B cell (primary cell): Measurements from ENCODE around the gene C17orf50. TPM values are rescaled to one million over a fixed set of nuclear protein-coding genes. Genes with fewer than 3 reads are reported as not detected.
A peak's percentile ranks its signal among the peaks of the same experiment; 100 is the strongest.

Experiments
- ATAC-seq: fragments of 200-7000 bp; cut with Tn5 transposase; one replicate; pipeline ENCODE4 v1.10.0; 2021; ENCODE audit warnings: low read depth, mild to moderate bottlenecking, moderate number of reproducible peaks, moderate library complexity
- CTCF ChIA-PET: fragments of 350-600 bp; sonication (Branson Sonifier 250); formaldehyde crosslinking; loops from one replicate; lab custom pipeline; 2021; ENCODE audit warnings: antibody characterized with exemption, inconsistent platforms; lab: Charles Lee
- POLR2A ChIA-PET: fragments of 350-600 bp; sonication (Branson Sonifier 250); formaldehyde crosslinking; loops from one replicate; lab custom pipeline; 2021; ENCODE audit warnings: antibody characterized with exemption; lab: Charles Lee
- DNase-seq: peaks from one replicate; pipeline ENCODE4 v3.0.0; 2013
- H2AFZ ChIP-seq: 2 replicates; pipeline ENCODE4 v1.6.1; 2012; ENCODE audit warnings: mild to moderate bottlenecking, low read depth, low read length; ENCODE audit not compliant: insufficient read depth, poor library complexity, severe bottlenecking
- H3K27ac ChIP-seq, 2 donors: 1 replicate in 1 of 2; 2 replicates in 1 of 2; pipeline ENCODE4 v1.5.1; 2012 to 2013; ENCODE audit warnings: low read length in 2 of 2, mild to moderate bottlenecking in 2 of 2, moderate library complexity in 1 of 2
- H3K27me3 ChIP-seq, 4 experiments: fragments of 200-600 bp in 1 of 4; sonication (generic) in 1 of 4; replicated peaks in 1 of 4; 1 replicate in 2 of 4; 2 replicates in 2 of 4; pipeline versions ENCODE4 v1.6.1 to v1.7.0; 2013 to 2016; ENCODE audit warnings: low read length in 3 of 4, mild to moderate bottlenecking in 2 of 4, mixed read lengths in 1 of 4, moderate library complexity in 1 of 4; ENCODE audit not compliant: insufficient read depth in 4 of 4, control insufficient read depth in 3 of 4; ENCODE audit errors: control extremely low read depth in 1 of 4
- H3K36me3 ChIP-seq, 2 experiments: replicated peaks in 1 of 2; 1 replicate in 1 of 2; 2 replicates in 1 of 2; pipeline versions ENCODE4 v1.6.1 to v1.7.1; 2013; ENCODE audit warnings: low read length in 1 of 2; ENCODE audit not compliant: insufficient read depth in 2 of 2, control insufficient read depth in 1 of 2; ENCODE audit errors: control extremely low read depth in 1 of 2, extremely low read depth in 1 of 2
- H3K4me1 ChIP-seq, 2 donors: fragments of 200-600 bp in 1 of 2; sonication (generic) in 1 of 2; 1 replicate in 1 of 2; 2 replicates in 1 of 2; pipeline versions ENCODE4 v1.5.1 to v1.6.1; 2013 to 2017; ENCODE audit warnings: low read length in 2 of 2; ENCODE audit not compliant: control insufficient read depth in 2 of 2, insufficient read depth in 2 of 2
- H3K4me2 ChIP-seq: replicated peaks from 2 replicates; pipeline ENCODE3; 2012; ENCODE audit warnings: mild to moderate bottlenecking, low read depth, low read length; ENCODE audit not compliant: poor library complexity, severe bottlenecking
- H3K4me3 ChIP-seq, 5 experiments: fragments of 200-600 bp in 1 of 5; sonication (generic) in 1 of 5; 1 replicate in 3 of 5; 2 replicates in 2 of 5; pipeline versions ENCODE4 v1.5.1 to v1.7.0; 2011 to 2016; ENCODE audit warnings: low read length in 4 of 5, mild to moderate bottlenecking in 4 of 5, low read depth in 2 of 5, control low read depth in 1 of 5, moderate library complexity in 1 of 5; ENCODE audit not compliant: insufficient read depth in 1 of 5; ENCODE audit errors: control extremely low read depth in 1 of 5, extremely low read depth in 1 of 5
- H3K79me2 ChIP-seq: fragments of 200-600 bp; sonication (generic); one replicate; pipeline ENCODE4 v1.6.0; 2016; ENCODE audit warnings: low read length; ENCODE audit not compliant: control insufficient read depth, insufficient read depth
- H3K9ac ChIP-seq: fragments of 200-600 bp; sonication (generic); 2 replicates; pipeline ENCODE4 v1.6.1; 2017; ENCODE audit warnings: mild to moderate bottlenecking, low read length, moderate library complexity
- H3K9me3 ChIP-seq, 3 donors: one replicate each; pipeline versions ENCODE4 v1.6.1 to v1.7.1; 2013; ENCODE audit warnings: low read length in 2 of 3; ENCODE audit not compliant: control insufficient read depth in 2 of 3, insufficient read depth in 1 of 3; ENCODE audit errors: control extremely low read depth in 1 of 3
- H4K20me1 ChIP-seq: 2 replicates; pipeline ENCODE4 v1.6.0; 2012; ENCODE audit warnings: mild to moderate bottlenecking, low read length; ENCODE audit not compliant: insufficient read depth, control insufficient read depth, poor library complexity, severe bottlenecking
- H3K27ac Mint-ChIP-seq: one replicate; pipeline ENCODE4 v1.8.0; 2021; ENCODE audit warnings: mixed read lengths
- H3K27me3 Mint-ChIP-seq: one replicate; pipeline ENCODE4 v1.8.0; 2021; ENCODE audit warnings: mixed read lengths
- H3K4me1 Mint-ChIP-seq: one replicate; pipeline ENCODE4 v1.8.0; 2021; ENCODE audit warnings: mixed read lengths
- H3K4me3 Mint-ChIP-seq: one replicate; pipeline ENCODE4 v1.8.0; 2021; ENCODE audit warnings: mixed read lengths
- H3K9me3 Mint-ChIP-seq: one replicate; pipeline ENCODE4 v1.8.0; 2022; ENCODE audit warnings: mixed read lengths; ENCODE audit not compliant: insufficient read depth
- EZH2 ChIP-seq: IDR thresholded peaks from 2 replicates; pipeline ENCODE4 v1.6.1; 2012; ENCODE audit warnings: borderline replicate concordance, low read depth, mild to moderate bottlenecking, moderate library complexity, low read length; ENCODE audit not compliant: insufficient read depth, poor library complexity, severe bottlenecking
- WGBS: methylation state at CpG from one replicate; pipeline ENCODE4 v1.1.5; 2013; ENCODE audit warnings: missing lambda C conversion rate; ENCODE audit not compliant: insufficient coverage; 5-methylcytosine and 5-hydroxymethylcytosine counted together
- intact Hi-C: fragments of 100-400 bp; cut with micrococcal nuclease; formaldehyde crosslinking; loops from one replicate; pipeline ENCODE4 v1.10.0; 2022
- polyA plus RNA-seq: library from polyadenylated mRNA; depleted of rRNA; stranded (reverse); fragments of >200 nt; gene quantifications from 2 replicates; pipeline ENCODE4 v1.2.3, GENCODE V29; 2012
- total RNA-seq, 2 donors: library from RNA; stranded (reverse); fragments of 120-200 nt in 1 of 2; gene quantifications; 1 replicate in 1 of 2; 2 replicates in 1 of 2; pipeline versions ENCODE4 v1.2.3 to v1.2.4, GENCODE V29; 2013 to 2022
- TF ChIP-seq, protein P1 (sequence below): fragments of 200-600 bp; IDR thresholded peaks from one replicate; pipeline ENCODE4 v1.8.0; 2022; ENCODE audit warnings: antibody characterized with exemption, mild to moderate bottlenecking

The C17orf50 gene
- total and polyA plus RNA-seq, 2 donors (not counting 1 experiment from before 2014, with no cell fraction given) = not detected

DNA sequence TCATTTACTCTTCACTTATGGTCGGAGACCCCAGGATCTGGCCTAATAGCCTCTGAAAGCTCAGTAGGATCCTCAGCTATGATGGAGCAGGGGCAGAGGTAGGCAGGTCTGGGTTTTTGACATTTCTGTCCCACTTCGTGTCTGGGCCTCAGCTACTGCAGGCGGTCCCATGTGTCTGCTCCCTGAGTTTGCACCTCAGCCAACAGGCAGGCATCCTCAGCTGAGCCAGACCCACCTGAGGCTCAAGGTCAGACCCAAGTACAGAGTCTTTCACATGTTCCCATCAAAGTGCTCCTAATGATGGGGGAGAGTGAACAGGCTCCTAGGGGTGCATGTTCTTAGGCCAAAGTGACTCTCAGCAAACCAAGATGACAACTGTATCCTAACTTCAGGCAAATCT, 32.1 kb upstream of the C17orf50 start:
- Histone ChIP-seq H2AFZ (no peak overlapping the region), H4K20me1 (no peaks in the 10 kb centered on the region), H3K4me3 (no peak overlapping the region), H3K9ac (no peak overlapping the region), H3K27me3 (peaks cover 0 to 12% (median 0%) of the 10 kb centered on the region in 4 experiments), H3K27ac (no peak overlapping the region), H3K9me3 (no peaks in the 10 kb centered on the region), H3K4me2 (no peak overlapping the region), H3K79me2 (no peaks in the 10 kb centered on the region), H3K36me3 (peaks cover 7 to 32% of the 10 kb centered on the region in 2 experiments), H3K4me1 (peaks cover 9 to 11% of the 10 kb centered on the region in 2 donors)
- intact Hi-C loops = no loop called here
- CTCF ChIA-PET = interaction anchor here (1.2 kb wide), 1 partner anchor 11 kb away, joined by 3 read pairs; no protein-coding TSS in a partner anchor
- Mint-ChIP-seq H3K27me3 (peaks cover 11% of the 10 kb centered on the region), H3K9me3 (no peaks in the 10 kb centered on the region), H3K4me3 (no peak overlapping the region), H3K4me1 (peaks cover 15% of the 10 kb centered on the region), H3K27ac (no peak overlapping the region)
- no peak for ATAC-seq
- DNase-seq = no peak
- POLR2A ChIA-PET = no interaction called here
- TF ChIP-seq, protein P1, sequence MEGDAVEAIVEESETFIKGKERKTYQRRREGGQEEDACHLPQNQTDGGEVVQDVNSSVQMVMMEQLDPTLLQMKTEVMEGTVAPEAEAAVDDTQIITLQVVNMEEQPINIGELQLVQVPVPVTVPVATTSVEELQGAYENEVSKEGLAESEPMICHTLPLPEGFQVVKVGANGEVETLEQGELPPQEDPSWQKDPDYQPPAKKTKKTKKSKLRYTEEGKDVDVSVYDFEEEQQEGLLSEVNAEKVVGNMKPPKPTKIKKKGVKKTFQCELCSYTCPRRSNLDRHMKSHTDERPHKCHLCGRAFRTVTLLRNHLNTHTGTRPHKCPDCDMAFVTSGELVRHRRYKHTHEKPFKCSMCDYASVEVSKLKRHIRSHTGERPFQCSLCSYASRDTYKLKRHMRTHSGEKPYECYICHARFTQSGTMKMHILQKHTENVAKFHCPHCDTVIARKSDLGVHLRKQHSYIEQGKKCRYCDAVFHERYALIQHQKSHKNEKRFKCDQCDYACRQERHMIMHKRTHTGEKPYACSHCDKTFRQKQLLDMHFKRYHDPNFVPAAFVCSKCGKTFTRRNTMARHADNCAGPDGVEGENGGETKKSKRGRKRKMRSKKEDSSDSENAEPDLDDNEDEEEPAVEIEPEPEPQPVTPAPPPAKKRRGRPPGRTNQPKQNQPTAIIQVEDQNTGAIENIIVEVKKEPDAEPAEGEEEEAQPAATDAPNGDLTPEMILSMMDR = no peak
- TF ChIP-seq EZH2 = no peak
- 92% methylated on average over 2 of the region's 3 CpGs for WGBS

- Mint-ChIP-seq H3K27me3 (peaks cover 11% of the 10 kb centered on the region), H3K27ac (no peak overlapping the region), H3K4me3 (peak overlapping the region; percentile 13), H3K4me1 (peaks cover 15% of the 10 kb centered on the region), H3K9me3 (no peaks in the 10 kb centered on the region)
- ChIA-PET POLR2A (interaction anchor here (0.5 kb wide), 1 partner anchor 1573 kb away, joined by 3 read pairs; no protein-coding TSS in a partner anchor), CTCF (no interaction called here)
- H2AFZ ChIP-seq = no peak overlapping the region
- 97% methylated on average over 4 of the region's 4 CpGs for WGBS
- intact Hi-C loops = no loop called here
- TF ChIP-seq, protein P1 = no peak
- no peak for TF ChIP-seq EZH2
- ATAC-seq = no peak
- H3K9ac ChIP-seq = no peak overlapping the region
- no peaks in the 10 kb centered on the region for H4K20me1 ChIP-seq
- H3K36me3 ChIP-seq = peaks cover 5 to 23% of the 10 kb centered on the region in 2 experiments
- no peak for DNase-seq
- peaks cover 9 to 11% of the 10 kb centered on the region in 2 donors for H3K4me1 ChIP-seq
- H3K4me2 ChIP-seq = no peak overlapping the region
- H3K4me3 ChIP-seq = no peak overlapping the region
- peaks cover 0 to 12% (median 0%) of the 10 kb centered on the region in 4 experiments for H3K27me3 ChIP-seq
- no peak overlapping the region for H3K27ac ChIP-seq
- H3K79me2 ChIP-seq = no peaks in the 10 kb centered on the region
- no peaks in the 10 kb centered on the region for H3K9me3 ChIP-seq
Measured at GRCh38 chr17:35729405-35729833, 31.3 kb upstream of the C17orf50 start.
